NOMO-1 treated with dmso at 0.1 percent for 144 hours (cell line): ENCODE results near the gene KLF2.

Source experiments
- DNase-seq: peaks from one replicate; lab custom pipeline; 2025; ENCODE audit not compliant: unreplicated experiment; lab: John Stamatoyannopoulos, UW

Gene KLF2

DNA sequence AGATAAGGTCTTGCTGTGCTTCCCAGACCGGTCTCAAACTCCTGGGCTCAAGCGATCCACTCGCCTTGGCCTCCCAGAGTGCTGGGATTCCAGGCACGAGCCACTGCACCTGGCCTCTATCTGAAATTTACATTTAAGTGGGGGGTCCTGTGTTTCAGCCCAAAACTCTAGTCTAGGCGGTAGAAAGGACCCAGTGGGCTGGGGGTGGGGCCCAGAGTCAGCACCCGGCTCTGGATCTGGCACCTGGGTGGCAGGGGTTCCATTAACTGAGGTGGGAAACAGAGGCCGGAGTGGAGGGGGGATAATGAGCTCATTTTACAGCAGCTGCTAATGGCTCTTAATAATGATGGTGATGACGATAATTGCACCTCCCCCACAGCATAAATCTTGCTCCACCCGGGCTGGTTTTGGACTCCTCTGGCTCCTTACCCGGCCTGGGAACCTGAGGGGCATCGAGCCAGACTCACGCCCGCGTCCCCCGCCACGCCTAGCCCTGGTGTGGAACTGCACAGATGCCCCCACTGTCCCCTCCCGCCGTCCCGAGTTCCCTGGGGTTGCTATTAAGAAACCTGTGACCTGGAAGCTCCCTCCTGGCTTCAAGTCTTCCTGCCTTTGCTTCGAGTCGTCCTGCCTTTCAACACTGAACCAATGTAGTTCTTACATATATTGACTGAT lies 17.8 kb upstream of the KLF2 start:
- no peak for DNase-seq

DNA sequence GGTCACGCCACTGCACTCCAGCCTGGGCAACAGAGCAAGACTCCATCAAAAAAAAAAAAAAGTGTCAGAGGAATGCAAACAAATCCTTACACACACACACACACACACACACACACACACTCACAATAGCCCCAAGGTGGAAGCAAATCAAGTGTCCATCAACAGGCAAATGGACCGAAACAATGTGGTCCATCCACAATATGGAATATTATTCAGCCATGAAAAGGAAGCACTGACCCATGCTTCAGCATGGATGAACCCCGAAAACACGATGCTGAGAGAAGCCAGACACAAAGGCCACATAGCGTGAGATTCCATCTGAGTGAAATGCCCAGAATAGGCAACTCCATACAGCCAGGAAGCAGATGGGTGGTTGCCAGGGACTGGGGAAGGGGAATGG lies 16.5 kb upstream of the KLF2 start:
- no peak for DNase-seq

DNA sequence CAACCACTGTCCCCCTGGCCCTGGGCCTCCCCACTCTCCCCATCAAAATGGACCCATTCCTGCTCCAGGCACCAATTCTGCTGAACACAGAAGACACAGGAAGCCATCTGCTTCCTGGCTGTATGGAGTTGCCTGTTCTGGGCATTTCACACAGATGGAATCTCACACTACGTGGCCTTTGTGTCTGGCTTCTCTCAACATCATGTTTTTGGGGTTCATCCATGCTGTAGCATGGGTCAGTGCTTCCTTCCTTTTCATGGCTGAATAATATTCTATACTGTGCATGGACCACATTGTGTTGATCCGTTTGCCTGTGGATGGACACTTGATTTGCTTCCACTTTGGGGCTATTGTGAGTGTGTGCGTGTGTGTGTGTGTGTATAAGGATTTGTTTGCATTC lies 15.0 kb upstream of the KLF2 start:
- no peak for DNase-seq

DNA sequence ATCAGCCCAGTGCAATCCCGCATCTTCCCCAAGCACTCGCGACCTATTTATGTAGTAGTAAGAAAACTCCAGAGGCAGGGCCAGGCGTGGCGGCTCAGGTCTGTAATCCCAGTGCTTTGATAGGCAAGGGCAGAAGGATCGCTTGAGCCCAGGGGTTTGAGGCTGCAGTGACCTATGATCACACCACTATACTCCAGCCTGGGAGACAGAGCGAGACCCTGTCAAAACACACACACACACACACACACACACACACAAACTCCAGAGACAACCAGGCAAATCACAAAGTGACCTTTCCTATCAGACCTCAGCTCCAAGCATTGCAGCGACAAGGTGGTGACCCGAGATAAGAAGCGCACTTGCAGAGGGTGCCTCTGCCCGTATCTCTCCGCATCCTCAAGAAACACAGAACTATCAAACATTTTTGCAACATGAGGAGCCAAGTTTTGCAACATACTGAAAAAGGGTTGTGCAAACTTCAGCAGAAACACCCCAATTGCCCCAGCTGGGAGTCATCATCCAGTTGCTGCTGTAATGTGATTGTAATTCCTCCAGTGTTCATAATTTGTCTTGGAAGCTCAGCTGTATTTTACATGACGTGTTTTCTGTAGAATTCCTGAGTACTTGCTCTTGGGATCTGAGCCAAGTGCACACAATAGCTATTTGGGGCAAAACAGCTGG lies 8.7 kb upstream of the KLF2 start:
- DNase-seq: peak; percentile 60

DNA sequence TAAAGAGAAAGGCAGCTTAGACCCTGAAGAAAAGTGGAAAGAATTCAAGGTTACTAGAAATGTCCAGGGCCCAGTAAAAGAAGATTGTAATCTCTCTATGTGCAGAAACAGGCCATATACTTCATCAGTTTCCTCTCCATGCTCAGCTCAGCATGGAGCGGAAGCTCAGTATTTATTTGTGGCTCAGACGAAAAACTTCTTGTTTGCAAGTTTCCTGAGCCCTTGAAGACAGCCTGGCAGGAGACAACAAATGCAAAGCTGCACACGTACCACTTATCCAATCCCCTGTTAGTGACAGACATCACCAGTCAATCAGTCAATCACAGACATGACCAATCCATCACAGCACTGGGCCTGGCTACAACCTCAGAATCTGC lies 8.1 kb upstream of the KLF2 start:
- DNase-seq: no peak

DNA sequence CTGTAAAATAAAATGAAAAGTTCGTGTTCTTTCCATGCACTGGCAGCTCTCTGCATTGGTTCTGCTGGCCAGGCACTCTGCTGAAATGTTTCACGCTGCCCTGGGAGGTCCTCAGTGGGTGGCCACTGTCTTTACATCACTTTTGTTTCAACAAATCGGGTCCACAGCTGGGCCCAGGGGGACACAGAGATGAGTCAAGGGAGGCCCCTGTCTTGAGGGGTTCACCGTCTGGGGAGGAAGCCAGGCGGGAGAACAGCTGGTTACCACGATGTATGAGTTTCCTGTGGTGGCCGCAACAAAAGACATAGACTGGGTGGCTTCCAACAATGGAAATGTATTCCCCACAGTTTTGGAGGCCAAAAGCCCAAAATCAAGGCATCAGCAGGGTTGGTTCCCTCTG lies 5.1 kb upstream of the KLF2 start:
- DNase-seq: no peak

DNA sequence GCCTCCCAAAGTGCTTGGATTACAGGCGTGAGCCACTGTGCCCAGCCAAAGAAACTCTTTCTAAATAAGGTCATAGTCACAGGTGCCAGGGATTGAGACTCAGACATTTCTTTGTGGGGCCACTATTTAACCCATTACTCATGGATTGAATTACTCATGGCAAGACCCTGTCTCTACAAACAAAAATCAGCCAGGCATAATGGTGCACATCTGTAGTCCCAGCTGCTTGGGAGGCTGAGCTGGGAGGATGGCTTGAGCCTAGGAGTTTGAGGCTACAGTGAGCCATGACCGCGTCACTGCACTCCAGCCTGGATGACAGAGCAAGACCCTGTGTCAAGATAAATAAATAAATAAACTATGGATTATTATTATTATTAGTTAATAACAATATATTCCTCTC lies 3.6 kb upstream of the KLF2 start:
- DNase-seq: no peak

DNA sequence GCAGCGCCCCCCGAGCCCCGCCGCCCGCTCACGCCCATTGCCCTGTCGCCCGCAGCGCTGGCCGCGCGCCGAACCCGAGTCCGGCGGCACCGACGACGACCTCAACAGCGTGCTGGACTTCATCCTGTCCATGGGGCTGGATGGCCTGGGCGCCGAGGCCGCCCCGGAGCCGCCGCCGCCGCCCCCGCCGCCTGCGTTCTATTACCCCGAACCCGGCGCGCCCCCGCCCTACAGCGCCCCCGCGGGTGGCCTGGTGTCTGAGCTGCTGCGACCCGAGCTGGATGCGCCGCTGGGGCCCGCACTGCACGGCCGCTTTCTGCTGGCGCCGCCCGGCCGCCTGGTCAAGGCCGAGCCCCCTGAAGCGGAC lies 518 bp downstream of the KLF2 start:
- DNase-seq: no peak

DNA sequence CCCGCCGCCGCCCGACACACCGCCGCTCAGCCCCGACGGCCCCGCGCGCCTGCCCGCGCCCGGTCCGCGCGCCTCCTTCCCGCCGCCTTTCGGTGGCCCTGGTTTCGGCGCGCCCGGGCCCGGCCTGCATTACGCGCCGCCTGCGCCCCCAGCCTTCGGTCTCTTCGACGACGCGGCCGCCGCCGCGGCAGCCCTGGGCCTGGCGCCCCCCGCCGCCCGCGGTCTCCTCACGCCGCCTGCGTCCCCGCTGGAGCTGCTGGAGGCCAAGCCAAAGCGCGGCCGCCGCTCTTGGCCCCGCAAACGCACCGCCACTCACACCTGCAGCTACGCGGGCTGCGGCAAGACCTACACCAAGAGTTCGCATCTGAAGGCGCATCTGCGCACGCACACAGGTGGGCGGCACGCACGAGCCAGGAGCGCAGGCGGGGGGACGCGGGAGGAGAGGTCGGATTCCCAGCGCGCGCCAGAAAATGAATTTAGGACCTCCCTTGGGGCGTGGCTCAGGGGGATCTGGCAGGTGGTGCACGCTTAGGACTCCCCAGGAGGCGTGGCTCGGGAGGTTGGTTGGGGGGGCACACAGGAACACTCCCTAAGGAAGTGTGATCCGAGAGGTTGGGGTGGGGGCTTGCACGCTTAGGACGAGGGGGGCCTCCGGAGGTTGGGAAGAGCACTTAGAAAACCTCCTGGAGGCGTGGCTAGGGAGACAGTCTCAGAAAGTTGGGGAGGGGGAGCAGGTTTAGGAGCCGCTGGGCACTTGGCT lies 1.2 kb downstream of the KLF2 start:
- no peak for DNase-seq

DNA sequence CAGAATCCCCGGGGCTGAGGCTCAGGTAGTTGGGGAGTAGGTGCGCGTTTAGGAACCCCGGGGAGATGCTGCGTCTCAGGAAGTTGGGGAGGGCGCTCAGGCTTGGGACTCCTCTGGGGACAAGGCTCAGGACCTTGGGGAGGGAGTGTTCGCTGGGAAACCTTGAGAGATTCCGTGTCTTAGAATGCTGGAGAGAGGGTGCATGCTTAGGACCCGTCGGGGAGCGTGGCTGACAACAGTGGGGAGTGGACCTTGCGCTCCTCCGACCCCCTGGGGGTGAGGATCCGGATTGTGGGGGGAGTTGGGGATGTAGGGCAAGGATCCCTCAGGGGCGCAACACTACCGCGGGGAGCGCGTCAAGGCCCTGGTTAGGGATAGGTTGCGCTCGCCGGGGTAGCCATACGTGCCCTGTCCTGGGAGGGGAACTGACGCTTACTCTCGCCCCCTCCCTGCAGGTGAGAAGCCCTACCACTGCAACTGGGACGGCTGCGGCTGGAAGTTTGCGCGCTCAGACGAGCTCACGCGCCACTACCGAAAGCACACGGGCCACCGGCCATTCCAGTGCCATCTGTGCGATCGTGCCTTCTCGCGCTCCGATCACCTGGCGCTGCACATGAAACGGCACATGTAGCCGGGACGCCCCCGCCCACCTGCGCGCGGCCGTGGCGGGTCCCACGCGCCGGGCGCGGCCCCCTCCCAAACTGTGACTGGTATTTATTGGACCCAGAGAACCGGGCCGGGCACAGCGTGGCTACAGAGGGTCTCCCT lies 2.0 kb downstream of the KLF2 start:
- no peak for DNase-seq

DNA sequence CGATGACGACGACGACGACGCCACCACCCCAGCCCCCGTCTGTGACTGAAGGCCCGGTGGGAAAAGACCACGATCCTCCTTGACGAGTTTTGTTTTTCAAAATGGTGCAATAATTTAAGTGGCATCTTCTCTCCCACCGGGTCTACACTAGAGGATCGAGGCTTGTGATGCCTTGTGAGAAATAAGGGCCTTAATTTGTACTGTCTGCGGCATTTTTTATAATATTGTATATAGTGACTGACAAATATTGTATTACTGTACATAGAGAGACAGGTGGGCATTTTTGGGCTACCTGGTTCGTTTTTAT lies 2.5 kb downstream of the KLF2 start:
- DNase-seq: no peak

DNA sequence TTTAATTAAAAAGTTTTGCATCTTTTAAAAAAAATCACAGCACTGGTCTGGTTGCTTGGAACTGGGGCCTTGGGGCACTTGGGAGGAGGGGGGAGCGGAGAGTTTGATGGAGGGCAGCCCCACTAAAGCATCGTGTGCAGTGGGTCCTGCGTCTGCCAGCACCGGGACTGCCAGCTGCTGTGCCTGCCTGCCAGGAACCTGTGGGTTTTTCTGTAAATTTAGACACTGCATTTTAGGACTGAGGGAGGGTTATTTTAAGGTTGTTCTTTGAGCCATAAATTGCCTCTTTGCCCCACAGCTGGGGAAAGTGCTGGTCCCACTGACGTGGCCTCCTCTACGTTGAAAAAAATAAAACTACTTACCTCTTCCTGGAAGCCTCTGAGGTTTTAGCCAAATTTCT lies 2.9 kb downstream of the KLF2 start:
- no peak for DNase-seq

DNA sequence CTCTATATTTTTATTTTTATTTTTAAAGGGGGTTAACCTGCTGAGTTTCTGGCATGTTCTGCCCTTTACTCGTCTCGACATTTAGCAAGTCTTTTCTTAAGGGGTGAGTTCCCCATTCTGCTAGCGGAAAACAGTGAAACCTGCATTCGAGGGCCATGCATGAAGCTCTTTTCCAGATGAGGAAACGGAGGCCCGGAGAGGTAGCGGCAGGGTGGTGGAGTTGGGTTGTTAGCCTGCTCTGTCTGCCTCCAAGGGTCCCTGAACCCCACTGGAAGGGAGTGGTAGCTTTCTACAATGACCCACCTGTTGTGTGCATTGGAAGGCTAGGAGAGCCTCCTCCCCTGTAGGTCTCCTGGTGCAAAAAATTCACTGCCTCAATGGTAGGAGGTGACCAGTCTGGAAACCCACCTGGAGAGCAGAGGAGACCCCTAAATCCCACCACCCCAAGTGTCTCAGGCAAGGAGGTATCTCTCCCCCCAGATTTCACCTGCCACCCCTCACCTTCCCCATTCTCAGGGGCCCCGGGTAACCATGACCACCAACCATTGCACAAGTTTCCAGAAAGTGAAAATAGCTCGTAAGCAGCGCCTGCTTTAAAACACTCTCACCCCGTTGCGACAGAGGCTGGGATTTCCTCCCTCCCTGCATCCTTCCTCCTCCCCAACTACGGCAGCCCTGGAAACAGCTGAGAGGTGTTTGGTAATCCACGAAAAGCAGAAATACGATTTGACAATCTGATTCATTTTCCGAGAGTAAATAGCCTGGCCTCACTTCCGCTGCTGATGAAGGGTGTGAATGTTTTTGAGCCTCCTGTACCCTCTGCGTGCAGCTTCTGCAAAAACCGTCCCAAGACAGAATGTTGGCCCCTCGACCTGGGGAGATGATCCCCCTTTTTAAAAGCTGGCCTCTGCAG lies 3.5 kb downstream of the KLF2 start:
- peak; percentile 97 for DNase-seq

DNA sequence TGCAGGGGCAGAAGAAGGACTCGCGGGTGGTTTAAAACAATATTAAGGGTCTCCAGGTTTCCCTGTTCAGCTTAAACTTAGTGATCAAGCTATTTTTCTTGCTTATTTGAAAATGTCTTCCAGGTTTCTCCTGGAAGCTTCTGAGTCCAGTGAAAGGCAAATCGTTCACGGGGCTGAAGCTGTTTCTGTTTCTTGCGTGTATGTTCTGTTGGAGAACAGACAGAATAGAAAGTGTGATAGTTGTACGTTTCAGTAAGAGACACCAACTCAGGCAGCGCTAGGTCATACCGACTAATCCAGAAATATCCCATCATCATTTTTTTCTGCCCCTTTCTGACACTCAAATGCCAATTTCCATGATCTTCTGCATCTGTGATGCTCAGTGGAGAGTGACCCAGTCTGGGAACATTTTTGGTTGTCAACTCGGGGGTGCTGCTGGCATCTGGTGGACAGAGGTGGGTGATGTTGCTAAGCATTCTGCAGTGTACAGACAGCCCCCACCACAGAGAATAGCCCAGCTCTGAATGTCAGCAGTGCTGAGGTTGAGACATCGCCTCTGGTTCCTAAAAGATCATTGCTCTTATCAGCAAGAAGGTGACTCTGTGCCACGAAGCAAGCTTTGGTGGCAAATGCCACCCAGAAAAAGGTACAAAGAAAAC lies 4.3 kb downstream of the KLF2 start:
- DNase-seq: peak; percentile 11

DNA sequence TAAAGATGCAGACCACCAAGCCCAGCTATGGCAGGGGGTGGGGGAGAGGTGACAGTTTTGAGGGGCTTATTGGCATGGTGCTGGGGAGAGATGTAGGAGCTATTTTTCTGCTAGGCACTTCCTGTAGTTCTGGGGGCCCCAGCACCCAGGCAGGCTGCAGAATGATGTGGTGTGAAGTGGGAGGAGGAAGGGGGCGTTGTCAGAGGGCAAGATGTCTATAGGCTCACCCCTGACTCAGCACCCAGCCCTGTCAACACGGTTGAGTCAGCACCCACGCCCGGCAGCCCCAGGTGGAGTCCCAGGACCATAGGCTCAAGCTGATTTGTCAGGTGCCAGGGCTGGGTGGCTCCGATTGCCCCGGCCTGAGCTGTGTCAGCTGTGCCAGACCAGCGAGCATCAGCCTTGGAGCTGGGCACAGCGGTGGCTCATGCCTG lies 5.8 kb downstream of the KLF2 start:
- no peak for DNase-seq

DNA sequence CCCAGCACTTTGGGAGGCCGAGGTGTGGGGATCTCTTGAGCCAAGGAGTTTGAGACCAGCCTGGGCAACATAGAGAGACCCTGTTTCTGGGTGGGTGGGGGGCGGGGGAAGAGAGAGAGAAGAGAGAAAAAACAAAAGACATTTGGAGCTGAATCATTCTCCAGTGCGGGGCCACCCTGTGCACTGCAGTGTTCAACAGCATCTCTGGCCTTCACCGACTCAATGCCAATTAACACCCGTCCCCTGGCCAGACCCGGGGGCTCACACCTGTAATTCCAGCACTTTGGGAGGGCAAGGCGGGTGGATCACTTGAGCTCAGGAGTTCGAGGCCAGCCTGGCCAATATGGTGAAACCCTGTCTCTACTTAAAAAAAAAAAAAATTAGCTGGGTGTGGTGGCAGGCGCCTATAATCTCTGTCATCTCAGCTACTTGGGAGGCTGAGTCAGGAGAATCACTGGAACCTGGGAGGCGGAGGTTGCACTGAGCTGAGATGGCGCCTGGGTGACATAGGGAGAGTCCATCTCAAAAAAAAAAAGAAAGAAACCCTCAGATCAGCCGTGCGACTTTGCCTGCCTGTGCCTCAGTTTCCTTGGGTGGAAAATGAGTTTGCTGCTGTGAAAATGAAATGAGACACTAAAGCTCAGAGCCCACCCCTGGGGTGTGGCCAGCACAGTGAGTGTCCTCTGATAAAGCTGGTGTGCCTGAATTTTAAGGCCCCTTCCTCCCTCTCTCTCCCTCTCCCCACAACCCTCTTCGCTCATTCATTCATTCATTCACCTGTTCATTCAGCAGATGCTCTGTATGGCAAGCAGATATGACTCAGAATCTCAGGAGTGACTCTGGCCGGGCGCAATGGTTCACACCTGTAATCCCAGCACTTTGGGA lies 6.4 kb downstream of the KLF2 start:
- no peak for DNase-seq

DNA sequence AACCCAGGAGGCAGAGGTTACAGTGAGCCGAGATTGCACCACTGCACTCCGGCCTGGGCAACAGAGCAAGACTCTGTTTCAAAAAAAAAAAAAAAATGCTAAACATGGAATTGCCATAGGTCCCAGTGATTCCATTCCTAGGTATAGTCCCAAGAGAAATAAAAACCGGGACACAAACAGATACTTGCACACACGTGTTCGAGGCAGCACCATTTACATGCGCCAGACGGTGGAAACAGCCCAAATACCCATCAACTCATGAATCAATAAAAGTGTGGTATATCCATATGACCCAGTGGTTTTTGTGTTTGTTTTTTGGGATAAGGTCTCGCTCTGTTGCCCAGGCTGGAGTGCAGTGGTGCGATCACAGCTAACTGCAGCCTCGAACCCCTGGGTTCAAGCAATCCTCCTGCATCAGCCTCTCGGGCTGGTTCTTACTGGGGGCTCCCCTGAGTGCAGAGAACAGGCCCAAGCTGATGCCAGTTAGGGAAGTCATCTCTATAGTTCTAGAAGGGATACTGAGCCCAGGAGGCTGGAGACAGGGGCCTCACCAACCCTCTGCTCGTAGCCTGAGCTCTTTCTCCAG lies 8.5 kb downstream of the KLF2 start:
- DNase-seq: no peak

DNA sequence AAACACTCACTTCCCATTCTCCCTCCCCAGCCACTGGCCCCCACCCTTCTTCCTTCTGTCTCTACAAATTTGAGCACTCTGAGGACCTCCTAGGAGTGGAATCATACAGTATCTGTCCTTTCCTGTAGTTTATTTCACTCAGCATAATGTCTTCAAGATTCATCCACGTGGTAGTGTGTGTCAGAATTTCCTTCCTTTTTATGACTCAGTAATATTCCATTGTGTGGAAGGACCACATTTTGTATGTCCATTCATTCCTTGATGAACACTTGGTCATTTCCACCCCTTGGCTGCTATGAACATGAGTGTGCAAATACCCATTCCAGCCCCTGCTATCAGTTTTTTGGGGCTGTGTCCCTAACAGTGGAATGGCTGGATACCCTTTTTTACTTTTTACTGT lies 9.8 kb downstream of the KLF2 start:
- no peak for DNase-seq

DNA sequence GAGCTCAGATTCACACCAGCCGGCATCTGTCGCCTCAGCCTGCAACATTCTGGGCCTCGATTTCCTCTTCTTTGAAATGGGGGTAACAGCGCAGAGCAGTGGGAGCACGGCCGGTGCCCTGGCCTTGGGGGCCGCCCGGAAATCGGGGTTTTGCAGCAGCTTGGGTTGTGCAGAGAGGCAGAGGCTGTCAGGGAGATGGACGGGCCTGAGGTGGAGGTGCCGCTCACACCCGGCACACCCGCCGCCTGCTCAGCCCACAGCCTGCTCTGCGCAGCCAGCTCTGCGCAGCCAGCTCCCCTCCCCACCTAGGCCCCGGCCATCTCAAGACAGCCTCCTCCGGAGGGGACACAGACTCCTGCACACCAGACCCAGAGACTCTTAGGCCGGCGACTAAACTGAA lies 10.6 kb downstream of the KLF2 start:
- DNase-seq: no peak
